SHP77 (cell line): Measurements from ENCODE around the gene DYNC1I1.
"Not testable (repeated sequence)": the region's sequence is repeated elsewhere in the genome, so short reads cannot be mapped to it uniquely, and the experiment has no call there.

Experiments used
- DNase-seq, 2 experiments: peaks; one replicate each; lab custom pipeline; 2025; lab: John Stamatoyannopoulos, UW

Gene DYNC1I1

GRCh38 chr7:95910341-95910740 is 138.0 kb downstream of the DYNC1I1 start:
- no peak for DNase-seq

- DNase-seq: peak in 1 of 2 experiments; percentile 3
Measured at GRCh38 chr7:95915731-95916130, 143.4 kb downstream of the DYNC1I1 start.

GRCh38 chr7:95916573-95917297 is 144.4 kb downstream of the DYNC1I1 start:
- peak; percentile 37 to 61 for DNase-seq

- no peak for DNase-seq
Measured at GRCh38 chr7:95917634-95918033, 145.3 kb downstream of the DYNC1I1 start.

- DNase-seq: no peak
Measured at GRCh38 chr7:95919556-95919955, 147.2 kb downstream of the DYNC1I1 start.

- no peak for DNase-seq
Measured at GRCh38 chr7:95921543-95921942, 149.2 kb downstream of the DYNC1I1 start.

- no peak for DNase-seq
Measured at GRCh38 chr7:95922191-95922590, 149.8 kb downstream of the DYNC1I1 start.

- DNase-seq: no peak
Measured at GRCh38 chr7:95925236-95925635, 152.9 kb downstream of the DYNC1I1 start.

GRCh38 chr7:95925971-95926370 is 153.6 kb downstream of the DYNC1I1 start:
- DNase-seq: no peak

GRCh38 chr7:95927756-95928155 is 155.4 kb downstream of the DYNC1I1 start:
- DNase-seq: no peak

- DNase-seq: no peak
Measured at GRCh38 chr7:95929710-95930280, 157.4 kb downstream of the DYNC1I1 start.

- no peak for DNase-seq
Measured at GRCh38 chr7:95931460-95932232, 159.3 kb downstream of the DYNC1I1 start.

GRCh38 chr7:95933618-95934017 is 161.3 kb downstream of the DYNC1I1 start:
- DNase-seq: peak; percentile 80 to 85

GRCh38 chr7:95944867-95945266 is 172.5 kb downstream of the DYNC1I1 start:
- DNase-seq: not testable (repeated sequence)

- no peak for DNase-seq
Measured at GRCh38 chr7:95950698-95951097, 178.3 kb downstream of the DYNC1I1 start.

GRCh38 chr7:95951531-95951930 is 179.2 kb downstream of the DYNC1I1 start:
- DNase-seq: no peak

GRCh38 chr7:95951997-95952795 is 179.8 kb downstream of the DYNC1I1 start:
- no peak for DNase-seq

GRCh38 chr7:95952851-95953250 is 180.5 kb downstream of the DYNC1I1 start:
- no peak for DNase-seq

GRCh38 chr7:95955748-95956147 is 183.4 kb downstream of the DYNC1I1 start:
- DNase-seq: no peak

GRCh38 chr7:95957510-95957909 is 185.2 kb downstream of the DYNC1I1 start:
- DNase-seq: no peak

GRCh38 chr7:95960706-95961244 is 188.4 kb downstream of the DYNC1I1 start:
- DNase-seq: no peak

GRCh38 chr7:95963446-95963990 is 191.2 kb downstream of the DYNC1I1 start:
- DNase-seq: no peak
